Gastroesophageal sphincter (tissue), 4 donors: ENCODE measurements around the gene ATAD2B. TPM values are rescaled to one million over a fixed set of nuclear protein-coding genes. Genes with fewer than 3 reads are reported as not detected.

Experiments used
- ATAC-seq: fragments of 150-250 bp; one replicate; pipeline ENCODE4 v1.9.1; 2016; ENCODE audit warnings: mild to moderate bottlenecking, moderate library complexity
- H3K27ac ChIP-seq, 4 donors: fragments of 200-600 bp; sonication (generic) in 3 of 4; 1 replicate in 3 of 4; 2 replicates in 1 of 4; pipeline ENCODE4 v1.5.1; 2016 to 2019
- H3K27me3 ChIP-seq: fragments of 200-600 bp; sonication (generic); one replicate; pipeline ENCODE4 v1.5.1; 2019
- H3K36me3 ChIP-seq, 2 donors: fragments of 200-600 bp; sonication (generic); one replicate each; pipeline ENCODE4 v1.5.1; 2019; ENCODE audit warnings: control low read depth in 1 of 2
- H3K4me1 ChIP-seq, 3 donors: fragments of 200-600 bp; sonication (generic); 1 replicate in 2 of 3; 2 replicates in 1 of 3; pipeline ENCODE4 v1.5.1; 2016 to 2019; ENCODE audit warnings: control low read depth in 2 of 3
- H3K4me3 ChIP-seq, 2 donors: fragments of 200-600 bp; sonication (generic); one replicate each; pipeline ENCODE4 v1.5.1; 2019; ENCODE audit warnings: mild to moderate bottlenecking in 1 of 2, moderate library complexity in 1 of 2
- H3K9me3 ChIP-seq, 3 donors: fragments of 200-600 bp; sonication (generic); one replicate each; pipeline ENCODE4 v1.5.1; 2017 to 2019; ENCODE audit warnings: control low read depth in 2 of 3
- EP300 ChIP-seq: sonication (generic); formaldehyde crosslinking; IDR thresholded peaks from one replicate; pipeline ENCODE4 v1.6.1; 2017; ENCODE audit warnings: antibody characterized with exemption, mild to moderate bottlenecking
- POLR2A ChIP-seq, 2 donors: fragments of 450-650 bp; IDR thresholded peaks; one replicate each; pipeline ENCODE4 v1.6.1; 2017; ENCODE audit warnings: antibody characterized with exemption in 2 of 2, mild to moderate bottlenecking in 2 of 2, moderate library complexity in 1 of 2
- POLR2AphosphoS5 ChIP-seq: sonication (generic); formaldehyde crosslinking; IDR thresholded peaks from one replicate; pipeline ENCODE4 v1.6.1; 2017; ENCODE audit warnings: antibody characterized with exemption
- WGBS, 2 donors: methylation state at CpG; one replicate each; pipeline ENCODE4 v1.1.5; 2018; ENCODE audit warnings: low coverage in 1 of 2; 5-methylcytosine and 5-hydroxymethylcytosine counted together
- total RNA-seq, 4 donors: library from RNA; depleted of rRNA; stranded (reverse); fragments of >200 nt; gene quantifications; one replicate each; pipeline ENCODE4 v1.1.0, GENCODE V29; 2016
- TF ChIP-seq, protein P1 (sequence below), 4 experiments: fragments of 200-600 bp in 2 of 4; fragments of 450-650 bp in 2 of 4; sonication (generic) in 1 of 4; IDR thresholded peaks; one replicate each; pipeline ENCODE4 v1.5.1; 2017 to 2019; ENCODE audit warnings: antibody characterized with exemption in 4 of 4, mild to moderate bottlenecking in 2 of 4, moderate library complexity in 2 of 4

Gene ATAD2B
- total RNA-seq, 4 donors from 2014 or later: 10.4 to 36.1 (median 16.8) TPM

DNA sequence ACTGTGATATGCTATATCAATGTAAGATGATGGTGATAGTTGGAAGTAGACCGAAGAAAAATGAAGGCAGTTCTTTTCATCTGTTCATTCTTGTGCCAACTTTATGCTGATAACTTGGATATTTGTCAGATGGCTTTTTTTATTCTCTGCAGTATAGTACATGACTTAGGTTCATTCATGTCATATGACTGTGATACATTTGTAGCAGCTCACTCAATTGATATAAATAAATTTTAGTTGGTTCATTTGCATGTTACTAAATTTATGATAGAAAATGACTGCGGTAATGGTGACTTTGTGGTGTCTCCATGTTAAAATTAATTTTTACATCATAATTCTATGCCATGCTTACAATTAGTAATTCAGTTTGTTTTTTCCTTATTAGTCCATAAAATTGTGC, 20.4 kb upstream of the ATAD2B start:
- WGBS, 2 donors: 83 to 94% methylated on average over 1 to 2 of the region's 2 CpGs
- Histone ChIP-seq H3K9me3 (no peaks in the 10 kb centered on the region), H3K36me3 (no peaks in the 10 kb centered on the region), H3K27ac (no peak overlapping the region), H3K4me1 (peaks cover 0 to 40% (median 0%) of the 10 kb centered on the region in 3 donors), H3K27me3 (no peaks in the 10 kb centered on the region), H3K4me3 (no peak overlapping the region)
- no peak for TF ChIP-seq EP300
- TF ChIP-seq, protein P1, sequence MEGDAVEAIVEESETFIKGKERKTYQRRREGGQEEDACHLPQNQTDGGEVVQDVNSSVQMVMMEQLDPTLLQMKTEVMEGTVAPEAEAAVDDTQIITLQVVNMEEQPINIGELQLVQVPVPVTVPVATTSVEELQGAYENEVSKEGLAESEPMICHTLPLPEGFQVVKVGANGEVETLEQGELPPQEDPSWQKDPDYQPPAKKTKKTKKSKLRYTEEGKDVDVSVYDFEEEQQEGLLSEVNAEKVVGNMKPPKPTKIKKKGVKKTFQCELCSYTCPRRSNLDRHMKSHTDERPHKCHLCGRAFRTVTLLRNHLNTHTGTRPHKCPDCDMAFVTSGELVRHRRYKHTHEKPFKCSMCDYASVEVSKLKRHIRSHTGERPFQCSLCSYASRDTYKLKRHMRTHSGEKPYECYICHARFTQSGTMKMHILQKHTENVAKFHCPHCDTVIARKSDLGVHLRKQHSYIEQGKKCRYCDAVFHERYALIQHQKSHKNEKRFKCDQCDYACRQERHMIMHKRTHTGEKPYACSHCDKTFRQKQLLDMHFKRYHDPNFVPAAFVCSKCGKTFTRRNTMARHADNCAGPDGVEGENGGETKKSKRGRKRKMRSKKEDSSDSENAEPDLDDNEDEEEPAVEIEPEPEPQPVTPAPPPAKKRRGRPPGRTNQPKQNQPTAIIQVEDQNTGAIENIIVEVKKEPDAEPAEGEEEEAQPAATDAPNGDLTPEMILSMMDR (IDR thresholded peaks at IDR 0.05): no peak
- TF ChIP-seq POLR2A (IDR thresholded peaks at IDR 0.05): no peak
- no peak for TF ChIP-seq POLR2AphosphoS5
- no peak for ATAC-seq

DNA sequence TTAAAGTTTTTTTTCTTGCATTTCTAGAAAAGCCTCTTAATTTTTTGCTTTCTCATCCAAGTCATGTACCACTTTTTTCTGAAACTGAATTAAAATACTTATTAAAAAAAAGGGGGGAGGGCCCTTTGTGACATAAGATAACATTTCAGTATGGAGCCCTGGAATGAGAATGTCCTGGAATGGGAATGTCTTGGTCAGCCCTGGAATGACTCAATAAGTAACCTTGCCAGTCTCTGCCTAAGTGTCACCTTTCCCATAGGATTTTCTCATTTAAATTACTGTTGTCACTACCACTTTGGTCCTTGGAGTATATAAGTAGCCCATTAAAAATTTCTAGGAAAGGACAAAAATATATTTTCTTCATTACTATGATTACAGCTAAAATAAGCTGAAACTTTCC, 18.1 kb upstream of the ATAD2B start:
- TF ChIP-seq, protein P1 (IDR thresholded peaks at IDR 0.05): no peak
- TF ChIP-seq POLR2A (IDR thresholded peaks at IDR 0.05) (no peak), POLR2AphosphoS5 (no peak), EP300 (no peak)
- Histone ChIP-seq H3K27ac (peak overlapping the region in 1 of 4 donors; percentile 25), H3K36me3 (no peaks in the 10 kb centered on the region), H3K27me3 (no peaks in the 10 kb centered on the region), H3K9me3 (no peaks in the 10 kb centered on the region), H3K4me1 (peaks cover 0 to 46% (median 4%) of the 10 kb centered on the region in 3 donors), H3K4me3 (no peak overlapping the region)
- ATAC-seq: no peak

DNA sequence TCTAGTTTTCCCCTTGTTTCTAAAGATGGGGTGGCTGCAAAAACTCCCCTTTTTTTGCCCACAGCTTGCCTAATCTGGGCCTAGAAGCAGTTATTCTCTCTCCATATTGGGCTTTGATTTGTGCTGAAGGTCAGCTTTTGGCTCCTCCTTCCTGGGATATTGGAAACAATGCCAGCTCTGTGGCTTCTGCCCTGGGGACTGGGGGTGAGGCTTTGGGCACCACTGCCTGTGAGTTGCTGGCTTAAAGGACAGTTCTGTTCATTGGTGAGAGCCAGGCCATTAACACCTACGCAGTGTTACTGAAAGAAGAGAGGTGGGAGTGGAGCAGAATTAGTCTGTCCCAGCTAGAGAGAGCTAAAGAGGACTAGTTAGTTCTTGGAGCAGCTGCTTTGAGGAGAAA, 17.6 kb upstream of the ATAD2B start:
- Histone ChIP-seq H3K36me3 (no peaks in the 10 kb centered on the region), H3K4me3 (no peak overlapping the region), H3K4me1 (peaks cover 0 to 48% (median 4%) of the 10 kb centered on the region in 3 donors), H3K27me3 (no peaks in the 10 kb centered on the region), H3K9me3 (no peaks in the 10 kb centered on the region), H3K27ac (peak overlapping the region in 2 of 4 donors; percentile 16 to 25)
- TF ChIP-seq, protein P1 (IDR thresholded peaks at IDR 0.05): no peak
- no peak for TF ChIP-seq EP300
- TF ChIP-seq POLR2AphosphoS5: no peak
- no peak for TF ChIP-seq POLR2A (IDR thresholded peaks at IDR 0.05)
- ATAC-seq: no peak
- WGBS, 2 donors: 80 to 100% methylated on average over 1 of the region's 1 CpG

DNA sequence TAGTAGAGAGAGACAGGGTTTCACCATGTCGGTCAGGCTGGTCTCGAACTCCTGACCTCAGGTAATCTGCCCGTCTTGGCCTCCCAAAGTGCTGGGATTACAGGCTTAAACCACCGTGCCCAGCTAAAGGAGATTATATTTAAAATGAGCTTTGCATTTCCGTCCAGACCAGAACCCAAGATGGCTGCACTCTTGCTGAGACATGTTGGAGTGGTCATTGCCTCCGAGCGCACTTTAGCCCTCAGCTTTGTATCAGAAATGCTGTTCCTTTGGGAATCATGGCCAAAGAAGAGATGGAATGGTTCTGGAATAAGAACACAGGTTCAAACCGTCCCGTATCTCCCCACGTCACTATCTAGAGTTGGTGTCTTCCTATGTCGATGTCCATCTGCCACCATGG, 16.7 kb upstream of the ATAD2B start:
- Histone ChIP-seq H3K27me3 (no peaks in the 10 kb centered on the region), H3K36me3 (no peaks in the 10 kb centered on the region), H3K4me3 (no peak overlapping the region), H3K4me1 (peaks cover 0 to 53% (median 4%) of the 10 kb centered on the region in 3 donors), H3K9me3 (no peaks in the 10 kb centered on the region), H3K27ac (peak overlapping the region in 1 of 4 donors; percentile 6)
- WGBS, 2 donors: 100% methylated on average over 6 to 7 of the region's 11 CpGs
- ATAC-seq: no peak
- TF ChIP-seq POLR2A (IDR thresholded peaks at IDR 0.05) (no peak), POLR2AphosphoS5 (no peak)
- TF ChIP-seq, protein P1 (IDR thresholded peaks at IDR 0.05): no peak

DNA sequence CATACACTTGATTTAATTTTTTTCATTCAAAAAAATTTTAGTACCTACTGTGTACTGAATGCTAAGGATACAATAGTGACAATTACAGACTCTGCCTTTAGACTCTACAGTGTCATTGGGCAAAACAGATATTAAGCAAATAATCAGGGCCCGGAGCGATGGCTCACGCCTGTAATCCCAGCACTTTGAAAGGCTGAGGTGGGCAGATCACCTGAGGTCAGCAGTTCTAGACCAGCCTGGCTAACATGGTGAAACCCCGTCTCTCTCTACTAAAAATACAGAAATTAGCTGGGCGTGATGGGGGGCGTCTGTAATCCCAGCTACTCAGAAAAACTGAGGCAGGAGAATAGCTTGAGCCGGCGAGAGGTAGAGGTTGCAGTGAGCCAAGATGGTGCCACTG, 14.7 kb upstream of the ATAD2B start:
- WGBS, 2 donors: 74% methylated on average over 8 of the region's 8 CpGs; no CpG with 5 or more reads in 1 of the 2 donors
- Histone ChIP-seq H3K9me3 (no peaks in the 10 kb centered on the region), H3K27me3 (no peaks in the 10 kb centered on the region), H3K4me3 (peak overlapping the region; percentile 89 to 97), H3K27ac (peak overlapping the region in 1 of 4 donors; percentile 96), H3K4me1 (peaks cover 0 to 49% (median 4%) of the 10 kb centered on the region in 3 donors), H3K36me3 (no peaks in the 10 kb centered on the region)
- no peak for ATAC-seq
- TF ChIP-seq, protein P1 (IDR thresholded peaks at IDR 0.05): no peak
- TF ChIP-seq POLR2AphosphoS5 (no peak), EP300 (no peak), POLR2A (IDR thresholded peaks at IDR 0.05) (no peak)
